GM13977 (cell line): ENCODE results near the gene TMEM182.

Source experiments
- DNase-seq: peaks from one replicate; pipeline ENCODE4 v3.0.0; 2012; ENCODE audit warnings: low spot score
- CTCF ChIP-seq: IDR thresholded peaks from 2 replicates; pipeline ENCODE4 v1.5.1; 2012; ENCODE audit warnings: mild to moderate bottlenecking, control low read depth; ENCODE audit not compliant: insufficient read depth; ENCODE audit errors: extremely low read depth, missing control alignments
- in situ Hi-C: fragments of 300-500 bp; cut with MboI; formaldehyde crosslinking; loops from one replicate; pipeline ENCODE4 v1.12.0; 2022; ENCODE audit warnings: low sequenced_read_pairs, low pct_unique_long_range_greater_than_20kb, mixed read lengths, inconsistent platforms; ENCODE audit not compliant: unreplicated experiment

TMEM182 gene

GRCh38 chr2:102850888-102851287, 89.1 kb downstream of the TMEM182 start:
- in situ Hi-C loops, result no loop called here
- DNase-seq, result no peak
- no peak for TF ChIP-seq CTCF

GRCh38 chr2:102852867-102853266, 91.0 kb downstream of the TMEM182 start:
- no peak for DNase-seq
- in situ Hi-C loops, result no loop called here
- TF ChIP-seq CTCF, result no peak
